DMS79 (cell line): ENCODE data around the gene ARHGEF39.
A peak's percentile ranks its signal among the peaks of the same experiment; 100 is the strongest.

ENCODE experiments used
- DNase-seq: peaks from one replicate; lab custom pipeline; 2025; lab: John Stamatoyannopoulos, UW

Gene ARHGEF39

DNA sequence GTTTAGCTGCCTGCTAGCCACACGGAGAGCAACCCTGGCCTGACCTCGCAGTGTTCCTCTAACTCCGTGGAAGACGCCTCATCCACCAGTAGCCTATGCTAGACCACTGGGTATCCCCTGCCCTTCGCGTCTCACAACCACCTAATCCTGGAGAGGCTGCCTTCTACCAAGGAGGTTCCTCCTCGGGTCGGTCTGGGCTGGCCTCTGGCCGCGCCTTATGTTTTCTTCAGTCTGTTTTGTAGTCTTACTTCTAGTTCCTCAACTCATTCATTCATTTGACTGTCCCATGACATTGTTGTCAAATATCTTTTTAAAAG, 26.3 kb upstream of the ARHGEF39 start:
- DNase-seq = no peak

DNA sequence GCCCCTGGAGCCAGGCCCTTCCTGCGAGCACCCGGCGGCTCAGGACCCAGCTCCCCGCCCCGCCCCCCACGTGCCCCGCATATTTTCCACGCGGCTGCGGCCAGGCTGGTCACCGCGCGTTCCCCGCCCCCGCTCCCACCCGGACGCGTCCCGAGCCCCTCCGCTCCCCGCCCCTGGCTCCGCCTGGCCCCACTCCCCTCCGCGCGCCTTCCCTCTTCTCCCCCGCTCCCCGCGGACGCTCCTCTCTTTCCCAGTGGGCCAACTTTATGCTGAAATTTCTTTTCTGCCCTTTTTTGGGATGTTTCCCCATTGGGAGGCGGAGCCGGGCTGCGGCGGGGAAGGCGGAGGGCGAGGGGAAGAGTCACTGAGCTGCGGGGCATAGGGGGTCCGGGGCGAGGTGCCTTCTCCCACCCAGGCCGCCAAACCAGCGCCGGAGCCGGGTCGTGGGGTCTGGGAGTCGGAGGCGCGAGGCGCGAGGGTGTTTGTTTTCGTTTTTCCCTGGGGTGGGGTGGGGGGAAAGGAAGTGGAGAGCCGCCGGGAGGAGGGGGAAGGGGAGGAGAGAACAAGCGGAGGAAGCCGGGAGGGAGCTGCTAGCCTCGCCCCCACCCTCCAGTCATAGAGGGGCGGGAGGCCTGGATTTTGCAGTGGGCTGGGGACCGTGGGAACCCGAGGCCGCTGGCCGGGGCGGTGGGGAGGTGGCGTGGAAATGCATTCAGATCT, 25.8 kb upstream of the ARHGEF39 start:
- peak; percentile 6 for DNase-seq

DNA sequence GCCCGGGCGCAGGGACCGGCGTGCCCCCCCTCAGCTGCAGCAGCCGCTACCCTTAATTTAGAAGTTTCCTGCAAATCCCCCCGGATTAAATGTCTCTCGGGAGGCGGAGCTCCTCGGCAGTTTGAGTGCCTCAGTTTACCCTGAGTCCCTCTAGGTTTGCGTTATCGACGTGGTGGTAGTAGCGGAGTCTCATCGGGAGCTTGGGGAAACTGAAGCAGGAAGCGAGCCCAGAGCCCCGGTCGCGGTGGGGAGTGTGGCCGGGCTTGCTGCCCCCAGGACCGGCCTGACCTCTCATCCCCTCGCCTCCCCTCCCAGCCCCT, 25.3 kb upstream of the ARHGEF39 start:
- DNase-seq = no peak

DNA sequence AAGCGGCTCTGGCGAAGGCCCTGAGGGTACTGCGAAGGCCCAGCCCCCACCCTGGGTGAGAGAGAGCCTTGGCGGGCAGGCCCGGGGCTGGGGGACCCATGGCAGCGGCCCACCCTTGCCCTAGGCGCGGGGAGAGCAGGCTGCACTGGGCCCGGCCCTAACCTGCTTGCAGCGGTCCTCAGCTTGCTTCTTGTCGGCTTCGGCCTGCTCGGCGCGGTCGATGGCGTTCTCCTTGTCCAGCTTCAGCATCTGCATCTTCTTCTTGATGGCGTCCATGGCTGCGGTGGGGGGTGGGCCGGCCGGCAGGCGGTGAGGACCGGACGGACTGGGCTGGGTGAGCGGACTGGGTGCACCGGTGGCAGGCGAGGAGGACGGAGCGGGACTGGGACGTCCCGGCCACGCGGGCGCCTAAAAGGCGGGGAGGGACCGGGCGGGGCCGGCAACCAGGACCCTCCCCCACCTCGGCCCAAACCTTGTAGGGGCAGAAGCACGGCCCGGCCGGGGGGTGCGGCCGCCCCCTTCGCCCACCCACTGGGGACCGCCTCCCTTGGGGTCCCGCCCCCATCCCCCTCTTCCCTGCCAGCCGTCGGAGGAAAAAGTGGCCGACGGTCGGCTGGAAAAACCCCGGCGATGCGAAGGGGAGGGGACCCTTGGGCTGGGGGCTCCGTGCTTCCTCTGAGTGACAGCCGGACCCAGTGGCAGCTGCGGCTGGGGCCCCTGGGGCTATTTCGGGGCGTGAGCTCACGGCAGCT, 24.7 kb upstream of the ARHGEF39 start, which contains the start of gene TPM2:
Gene TPM2 (minus strand): TSS at position 384 of the 752 bp plus-strand sequence. CDS start 108 bp downstream, at position 276.
- DNase-seq = no peak

DNA sequence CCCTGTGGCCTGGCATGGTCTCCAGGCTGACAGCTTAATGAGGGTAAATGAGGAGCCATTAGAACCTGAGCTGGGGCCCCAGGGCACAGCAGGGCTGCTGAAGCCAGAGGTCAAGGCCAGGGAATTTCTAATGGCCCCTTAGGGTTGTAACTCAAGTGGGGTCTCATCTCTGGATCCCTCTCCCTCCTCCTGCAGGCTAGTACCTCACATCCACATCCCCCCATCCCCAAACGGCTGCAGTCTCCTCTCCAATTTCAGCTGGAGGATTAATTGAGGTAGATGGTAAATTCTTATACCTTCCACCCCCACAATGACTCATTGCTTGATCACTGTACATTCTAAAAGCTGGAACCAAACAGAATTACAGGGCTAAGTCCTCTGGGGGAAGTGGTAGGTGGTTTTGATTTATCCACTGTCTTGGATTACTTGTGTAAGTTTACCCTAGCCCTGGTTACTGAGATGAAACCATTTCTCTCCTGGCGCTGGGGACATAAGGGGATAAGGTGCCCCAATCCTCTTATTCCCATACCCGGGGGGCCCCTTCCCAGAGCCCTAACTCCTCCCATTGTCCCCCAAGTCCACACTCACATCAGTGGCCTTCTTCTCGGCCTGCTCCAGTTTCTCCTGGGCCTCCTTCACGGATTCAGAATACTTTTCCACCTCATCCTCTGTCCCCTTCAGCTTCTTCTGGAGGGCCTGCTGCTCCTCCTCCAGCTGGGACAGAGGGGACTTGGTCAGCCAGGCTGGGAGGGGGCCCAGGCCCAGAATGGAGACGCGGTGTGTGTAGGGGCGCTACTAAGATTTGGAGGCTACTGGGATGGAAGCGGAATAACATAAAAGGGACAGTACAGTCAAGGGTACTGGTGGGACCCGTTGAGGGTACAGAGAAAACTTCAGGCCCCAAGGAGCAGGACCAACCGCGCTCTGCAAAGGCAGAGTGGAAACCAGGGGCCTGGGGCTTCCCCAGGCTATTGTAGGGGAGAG, 23.9 kb upstream of the ARHGEF39 start:
- no peak for DNase-seq

DNA sequence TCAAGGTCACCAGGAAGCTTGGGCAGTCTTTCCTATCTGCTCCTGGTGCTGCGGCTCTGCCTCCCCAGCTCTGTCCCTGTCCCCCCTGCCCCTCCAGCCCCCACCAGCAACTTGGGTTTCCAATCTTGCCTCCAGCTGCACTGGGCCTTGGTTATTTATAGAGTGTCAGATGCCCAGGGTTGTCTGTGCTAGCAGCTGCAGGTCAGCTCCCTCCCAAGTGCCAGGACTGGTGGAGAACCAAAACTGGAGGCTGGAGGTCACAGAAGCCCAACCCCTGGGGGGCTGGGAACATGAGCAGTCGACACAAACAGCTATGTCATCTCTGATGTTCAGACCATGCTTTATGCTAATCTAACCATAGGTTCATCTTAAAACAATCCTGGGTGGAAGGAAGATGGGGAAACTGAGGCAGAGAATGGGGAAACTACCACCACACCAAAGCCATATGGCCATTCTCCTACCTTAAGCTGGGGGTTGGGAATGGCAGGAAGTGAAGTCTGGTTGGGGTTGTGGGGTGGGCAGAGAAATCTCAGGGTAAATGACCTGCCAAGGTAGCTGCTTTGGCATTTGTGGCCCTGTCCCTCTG, 23.1 kb upstream of the ARHGEF39 start:
- DNase-seq = no peak

DNA sequence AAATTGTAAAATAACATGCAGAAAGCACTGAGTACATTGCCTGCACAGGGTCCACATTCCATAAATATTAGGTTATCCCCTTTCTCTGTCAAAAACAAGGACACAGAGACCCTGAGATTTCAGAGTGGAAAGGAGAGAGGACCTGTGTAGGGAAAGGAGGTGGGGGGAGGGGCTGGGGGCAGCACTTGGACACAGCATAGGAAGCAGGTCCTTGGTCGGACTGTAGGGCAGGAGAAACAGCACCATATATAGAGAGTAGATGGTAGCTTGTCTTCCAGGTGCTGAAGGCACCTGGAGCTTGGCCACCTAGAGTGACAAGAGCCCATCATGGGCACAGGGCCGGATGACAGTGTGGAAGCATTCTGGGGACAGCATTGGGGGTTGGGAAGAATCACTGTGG, 22.3 kb upstream of the ARHGEF39 start:
- DNase-seq = no peak

DNA sequence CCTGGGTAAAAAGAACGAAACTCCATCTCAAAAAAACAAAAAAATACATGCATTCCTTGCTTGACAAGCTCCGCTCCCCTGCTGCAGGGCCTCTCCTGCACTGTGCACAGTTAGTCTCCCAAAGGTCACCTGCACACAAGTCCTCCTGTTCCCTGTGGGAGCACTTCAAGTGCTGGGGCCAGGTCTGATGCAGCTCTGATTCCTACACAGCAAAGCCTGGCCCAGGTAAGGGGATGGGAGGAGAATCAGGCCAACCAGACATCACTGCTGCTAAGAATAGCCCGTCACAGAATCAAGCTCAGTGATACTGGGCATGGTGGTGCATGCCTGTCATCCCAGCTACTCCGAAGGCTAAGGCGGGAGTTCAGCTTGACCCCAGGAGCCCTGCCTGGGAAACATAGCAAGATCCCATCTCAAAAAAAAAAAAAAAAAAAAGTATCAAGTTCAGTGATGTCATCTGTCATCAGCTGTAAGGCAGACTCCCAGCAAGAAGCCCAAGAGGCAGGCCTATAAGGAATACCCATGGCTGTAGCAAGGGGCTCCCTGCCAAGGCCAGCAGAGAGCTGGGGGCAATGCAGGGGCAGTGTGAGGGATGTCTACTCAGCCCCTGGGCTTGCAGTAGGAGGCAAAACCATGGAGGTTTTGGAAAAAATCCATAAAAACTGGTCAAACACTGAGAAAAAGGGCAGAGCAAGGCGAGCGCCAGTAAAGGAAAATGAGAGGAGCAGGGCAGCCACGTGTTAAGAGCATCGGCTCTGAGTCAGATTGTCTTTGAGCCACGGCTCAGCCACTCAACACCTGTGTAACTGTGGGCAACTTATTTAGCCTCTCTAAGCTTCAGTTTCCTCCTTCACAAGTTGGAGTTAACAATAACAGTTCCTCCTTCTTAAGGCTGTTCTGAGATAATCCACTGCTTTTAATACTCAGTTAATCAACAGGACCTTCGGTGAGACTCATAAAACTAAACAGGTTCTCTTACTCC, 21.5 kb upstream of the ARHGEF39 start:
- DNase-seq = no peak

DNA sequence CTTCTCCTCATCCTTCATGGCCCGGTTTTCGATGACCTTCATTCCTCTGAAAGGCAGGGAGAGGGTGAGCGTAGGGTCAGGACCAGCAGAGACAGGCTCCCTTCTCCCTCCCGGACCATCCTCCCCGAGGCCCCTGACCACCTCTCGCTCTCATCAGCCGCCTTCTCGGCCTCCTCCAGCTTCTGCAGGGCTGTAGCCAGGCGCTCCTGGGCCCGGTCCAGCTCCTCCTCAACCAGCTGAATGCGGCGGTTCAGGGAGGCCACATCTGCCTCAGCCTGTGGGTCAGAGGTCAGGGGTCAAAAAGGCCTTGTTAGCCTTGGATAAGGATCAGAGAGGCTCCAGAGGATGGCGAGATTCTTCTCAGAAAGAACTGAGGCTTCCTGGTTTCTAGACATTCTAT, 20.5 kb upstream of the ARHGEF39 start:
- no peak for DNase-seq

DNA sequence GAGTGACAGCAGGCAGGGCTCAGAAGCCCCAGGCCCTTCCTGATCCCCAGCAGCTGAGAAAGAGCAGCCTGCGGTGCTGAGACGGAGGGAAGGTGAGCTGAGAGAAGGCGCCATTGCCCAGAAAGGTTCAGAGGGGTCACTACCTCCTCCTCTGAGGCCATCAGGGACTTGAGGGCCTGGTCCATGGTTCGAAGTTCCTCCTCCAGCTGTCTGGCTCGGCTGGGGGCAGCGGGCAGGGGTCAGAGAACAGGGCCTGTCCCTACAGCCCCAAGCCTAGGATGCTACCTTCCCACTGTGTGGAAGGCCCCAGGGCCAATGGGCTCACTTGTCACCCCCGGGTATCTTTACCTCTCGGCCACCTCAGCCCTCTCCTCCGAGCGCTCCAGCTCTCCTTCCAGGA, 19.9 kb upstream of the ARHGEF39 start:
- DNase-seq = no peak

DNA sequence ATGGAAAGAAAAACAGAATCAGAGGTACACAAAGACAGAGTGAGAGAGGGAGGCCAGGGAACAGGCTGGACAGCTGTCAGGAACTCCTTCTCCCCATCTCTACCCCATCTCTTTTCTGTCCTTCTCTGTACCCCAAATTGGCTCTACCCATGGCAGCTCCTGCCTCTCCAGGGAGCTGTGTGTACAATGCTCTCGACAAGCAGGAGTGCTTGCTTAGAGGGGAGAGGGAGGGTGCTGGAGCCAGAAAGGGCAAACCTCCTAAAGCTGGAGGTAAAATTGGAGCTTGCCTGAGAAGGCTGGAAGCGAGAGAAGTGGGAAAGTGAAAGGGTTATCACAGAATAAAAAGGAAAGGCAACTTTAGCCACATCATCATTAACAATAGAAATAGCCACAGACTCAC, 18.3 kb upstream of the ARHGEF39 start:
- DNase-seq = no peak

DNA sequence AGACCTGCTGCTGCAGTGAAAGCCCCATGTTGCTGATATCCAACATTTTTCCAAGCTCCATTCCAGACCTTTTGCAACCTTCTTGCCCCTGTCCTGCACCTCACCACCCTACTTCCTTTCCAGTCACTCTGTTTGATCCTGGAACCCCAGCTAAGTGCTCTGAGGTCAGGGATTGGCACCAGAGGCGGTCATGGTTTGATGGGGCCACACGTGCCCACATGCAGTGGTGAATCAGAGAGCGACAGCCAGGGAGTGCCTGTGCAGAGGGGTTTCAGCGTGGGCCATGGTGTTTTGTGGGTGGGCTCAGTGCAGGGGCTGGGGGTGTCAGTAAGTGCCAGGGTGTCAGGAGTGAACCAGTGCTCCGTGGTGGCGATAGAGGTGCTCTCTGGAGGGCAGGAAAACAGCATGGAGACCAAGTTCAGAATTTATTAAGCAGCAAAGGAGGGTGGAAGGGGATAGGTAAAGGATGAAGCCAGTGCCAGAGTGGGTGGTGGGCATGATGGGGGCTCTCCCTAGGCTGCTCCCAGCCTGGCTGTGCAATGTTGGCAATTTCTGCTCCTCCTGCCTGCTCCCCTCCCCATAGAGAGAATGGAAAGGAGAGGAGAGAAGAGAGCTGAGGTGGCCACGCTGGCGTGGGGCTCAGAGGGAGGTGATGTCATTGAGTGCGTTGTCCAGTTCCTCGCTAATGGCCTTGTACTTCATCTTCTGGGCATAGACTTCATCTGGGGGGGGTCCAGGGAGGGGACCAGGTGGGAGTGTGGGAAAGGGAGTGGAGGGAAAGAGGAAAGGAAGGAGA, 17.7 kb upstream of the ARHGEF39 start:
- no peak for DNase-seq

DNA sequence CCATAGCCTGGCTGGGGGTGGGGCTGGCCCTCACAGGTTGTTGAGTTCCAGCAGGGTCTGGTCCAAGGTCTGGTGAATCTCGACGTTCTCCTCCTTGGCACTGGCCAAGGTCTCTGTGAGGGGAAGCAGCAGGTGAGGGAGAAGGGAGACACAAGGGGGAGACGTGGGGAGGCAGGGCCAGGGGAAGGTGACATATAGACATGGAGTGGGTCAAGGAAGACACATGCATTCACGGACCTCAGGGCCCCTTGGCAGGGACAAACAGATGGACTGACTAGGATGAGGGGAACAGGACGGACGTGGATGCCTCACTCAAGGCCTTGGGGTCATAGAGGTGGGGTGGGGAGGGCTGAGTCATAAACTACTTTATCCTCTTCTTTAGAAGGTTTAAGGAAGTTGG, 17.1 kb upstream of the ARHGEF39 start:
- no peak for DNase-seq

DNA sequence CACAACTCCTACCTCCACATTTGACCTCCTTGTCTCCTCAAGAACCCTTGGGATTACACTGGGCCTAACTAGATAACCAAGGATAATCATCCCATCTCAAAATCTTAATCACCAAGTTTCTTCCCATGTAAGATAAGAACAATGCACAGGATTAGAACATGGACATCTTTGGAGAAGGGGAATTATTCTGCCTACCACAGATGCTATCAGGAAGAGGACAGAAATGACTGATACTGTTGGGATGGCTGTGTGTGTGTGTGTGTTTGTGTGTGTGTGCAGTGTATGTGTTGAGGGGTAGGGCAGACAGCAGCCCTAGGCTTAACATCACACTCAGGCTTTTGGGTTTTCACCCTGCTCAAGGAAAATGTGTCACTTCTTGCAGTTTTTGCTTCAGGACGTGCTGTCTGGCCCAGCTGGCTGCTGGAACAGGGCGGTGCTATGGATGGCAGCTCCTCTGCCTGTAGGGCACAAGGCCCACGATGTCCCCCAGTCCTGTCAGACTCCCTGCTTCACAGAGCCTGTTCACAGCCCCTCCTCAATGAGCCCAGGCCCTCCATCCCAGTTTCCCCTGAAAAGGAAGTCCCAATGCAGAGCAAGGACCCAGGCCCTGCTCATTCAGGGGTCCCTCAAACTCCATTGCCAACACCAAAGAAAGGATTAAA, 16.5 kb upstream of the ARHGEF39 start:
- DNase-seq = no peak

DNA sequence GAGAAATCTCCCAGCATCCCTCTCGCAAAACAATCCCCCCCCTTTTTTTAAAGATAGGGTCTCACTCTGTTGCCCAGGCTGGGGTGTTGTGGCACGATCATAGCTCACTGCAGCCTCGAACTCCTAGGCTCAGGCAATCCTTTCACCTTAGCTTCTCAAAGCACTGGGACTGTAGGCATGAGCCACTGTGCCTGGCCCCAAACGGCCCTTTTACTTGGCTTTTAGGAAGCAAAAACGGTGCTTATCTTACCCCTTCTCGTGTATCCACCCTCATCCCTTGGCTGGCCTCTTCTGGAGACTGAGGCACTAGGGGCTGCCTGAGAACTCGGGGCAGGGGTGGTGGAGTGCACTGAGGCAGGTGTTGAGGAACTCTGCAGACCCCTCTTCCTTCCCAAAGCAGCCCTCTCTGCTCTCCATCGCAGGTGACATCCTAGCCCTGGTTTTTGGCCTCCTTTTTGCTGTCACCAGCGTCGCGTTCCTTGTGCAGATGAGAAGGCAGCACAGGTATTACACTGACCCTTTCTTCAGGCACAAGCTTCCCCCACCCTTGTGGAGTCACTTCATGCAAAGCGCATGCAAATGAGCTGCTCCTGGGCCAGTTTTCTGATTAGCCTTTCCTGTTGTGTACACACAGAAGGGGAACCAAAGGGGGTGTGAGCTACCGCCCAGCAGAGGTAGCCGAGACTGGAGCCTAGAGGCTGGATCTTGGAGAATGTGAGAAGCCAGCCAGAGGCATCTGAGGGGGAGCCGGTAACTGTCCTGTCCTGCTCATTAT, 15.5 kb upstream of the ARHGEF39 start:
- DNase-seq = no peak

DNA sequence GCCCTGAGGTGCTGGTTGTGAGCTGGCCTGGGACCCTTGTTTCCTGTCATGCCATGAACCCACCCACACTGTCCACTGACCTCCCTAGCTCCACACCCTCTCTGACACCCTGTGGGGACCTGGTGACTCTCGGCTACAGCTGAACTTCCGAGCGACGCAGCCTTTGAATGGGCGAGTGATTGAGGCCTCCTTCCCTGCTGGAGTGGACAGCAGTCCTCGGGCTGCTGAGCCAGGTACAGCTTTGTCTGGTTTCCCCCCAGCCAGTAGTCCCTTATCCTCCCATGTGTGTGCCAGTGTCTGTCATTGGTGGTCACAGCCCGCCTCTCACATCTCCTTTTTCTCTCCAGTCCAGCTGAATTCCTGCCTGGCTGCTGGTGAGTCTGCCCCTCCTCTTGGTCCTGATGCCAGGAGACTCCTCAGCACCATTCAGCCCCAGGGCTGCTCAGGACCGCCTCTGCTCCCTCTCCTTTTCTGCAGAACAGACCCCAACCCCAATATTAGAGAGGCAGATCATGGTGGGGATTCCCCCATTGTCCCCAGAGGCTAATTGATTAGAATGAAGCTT, 14.9 kb upstream of the ARHGEF39 start:
- no peak for DNase-seq

DNA sequence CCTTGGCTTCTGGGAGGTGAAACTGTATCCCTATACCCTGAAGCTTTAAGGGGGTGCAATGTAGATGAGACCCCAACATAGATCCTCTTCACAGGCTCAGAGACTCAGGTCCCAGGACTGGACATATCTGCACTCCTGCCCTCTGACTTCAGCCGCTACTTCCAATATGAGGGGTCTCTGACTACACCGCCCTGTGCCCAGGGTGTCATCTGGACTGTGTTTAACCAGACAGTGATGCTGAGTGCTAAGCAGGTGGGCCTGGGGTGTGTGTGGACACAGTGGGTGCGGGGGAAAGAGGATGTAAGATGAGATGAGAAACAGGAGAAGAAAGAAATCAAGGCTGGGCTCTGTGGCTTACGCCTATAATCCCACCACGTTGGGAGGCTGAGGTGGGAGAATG, 14.1 kb upstream of the ARHGEF39 start:
- no peak for DNase-seq

DNA sequence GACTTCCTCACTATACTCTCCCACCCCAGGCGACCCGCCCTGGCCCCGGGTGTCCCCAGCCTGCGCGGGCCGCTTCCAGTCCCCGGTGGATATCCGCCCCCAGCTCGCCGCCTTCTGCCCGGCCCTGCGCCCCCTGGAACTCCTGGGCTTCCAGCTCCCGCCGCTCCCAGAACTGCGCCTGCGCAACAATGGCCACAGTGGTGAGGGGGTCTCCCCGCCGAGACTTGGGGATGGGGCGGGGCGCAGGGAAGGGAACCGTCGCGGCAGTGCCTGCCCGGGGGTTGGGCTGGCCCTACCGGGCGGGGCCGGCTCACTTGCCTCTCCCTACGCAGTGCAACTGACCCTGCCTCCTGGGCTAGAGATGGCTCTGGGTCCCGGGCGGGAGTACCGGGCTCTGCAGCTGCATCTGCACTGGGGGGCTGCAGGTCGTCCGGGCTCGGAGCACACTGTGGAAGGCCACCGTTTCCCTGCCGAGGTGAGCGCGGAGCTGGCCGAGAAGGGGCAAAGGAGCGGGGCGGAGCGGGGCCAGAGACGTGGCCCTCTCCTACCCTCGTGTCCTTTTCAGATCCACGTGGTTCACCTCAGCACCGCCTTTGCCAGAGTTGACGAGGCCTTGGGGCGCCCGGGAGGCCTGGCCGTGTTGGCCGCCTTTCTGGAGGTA, 10.9 kb upstream of the ARHGEF39 start:
- DNase-seq = no peak
